NT2/D1 (cell line): ENCODE data around the gene BRD9.

Source experiments
- SUZ12 ChIP-seq: IDR thresholded peaks from 2 replicates; pipeline ENCODE4 v1.6.1; 2011; ENCODE audit not compliant: insufficient read length, insufficient read depth; ENCODE audit errors: extremely low read depth
- YY1 ChIP-seq: IDR thresholded peaks from 2 replicates; pipeline ENCODE4 v1.6.1; 2011; ENCODE audit not compliant: insufficient read length, insufficient read depth
- ZNF274 ChIP-seq: IDR thresholded peaks from 2 replicates; pipeline ENCODE4 v1.6.1; 2011; ENCODE audit warnings: mild to moderate bottlenecking, low read depth, low read length

DNA sequence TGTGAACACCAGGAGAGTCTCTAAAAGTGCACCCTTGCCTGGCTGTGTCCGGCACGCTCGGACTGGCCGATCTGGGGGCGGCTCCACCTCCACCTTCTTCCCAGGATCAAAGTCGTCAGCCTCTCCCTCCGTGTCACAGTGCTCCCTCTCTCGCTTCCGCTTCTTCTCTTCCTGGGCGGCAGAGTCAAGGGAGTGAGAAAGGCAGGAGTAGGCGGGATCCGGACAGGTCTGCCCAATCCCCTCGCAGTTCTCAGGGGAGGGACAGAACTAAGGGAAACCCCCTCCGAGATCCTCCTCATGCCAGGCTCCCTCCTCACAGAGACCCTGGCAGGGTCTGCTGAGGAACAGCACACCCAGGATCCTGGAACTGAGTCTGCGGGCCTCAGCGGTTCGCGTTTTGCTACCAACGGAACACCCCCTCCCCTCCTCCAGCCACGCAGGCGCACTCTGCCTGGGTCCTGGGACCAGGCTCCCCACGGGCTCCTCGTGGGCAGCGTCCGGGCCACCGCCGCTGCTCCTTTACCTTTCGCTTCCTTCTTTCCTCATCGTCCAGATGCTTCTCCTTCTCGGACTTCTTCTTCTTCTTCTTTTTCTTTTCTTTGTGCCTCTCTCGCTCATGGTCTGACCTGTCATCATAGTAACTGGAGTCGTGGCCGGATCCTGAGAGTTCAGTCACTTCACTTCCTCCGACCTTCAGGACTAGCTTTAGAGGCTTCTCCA, 1.3 kb downstream of the BRD9 start:
- TF ChIP-seq YY1 (no peak), ZNF274 (no peak), SUZ12 (no peak)
